ENCODE measurements around the gene KXD1. TPM values are rescaled to one million over a fixed set of nuclear protein-coding genes. Genes with fewer than 3 reads are reported as not detected.

The KXD1 gene
- total and polyA plus RNA-seq, 2 donors (not counting 1 experiment from before 2014, with no cell fraction given) = 90.0 to 166 TPM

GRCh38 chr19:18543814-18544475, 13.7 kb upstream of the KXD1 start:
- H3K9me3 ChIP-seq (ENCODE audit: control extremely low read depth in 1 of 3, control insufficient read depth in 2 of 3, insufficient read depth in 1 of 3, low read length in 2 of 3) = no peaks in the 10 kb centered on the region
- DNase-seq (peak; percentile 79), ATAC-seq (ENCODE audit: low read depth) (peak; percentile 51)
- H3K9me3 Mint-ChIP-seq (ENCODE audit: insufficient read depth) = no peaks in the 10 kb centered on the region
- H3K4me1 Mint-ChIP-seq = peaks cover 20% of the 10 kb centered on the region
- H3K4me2 ChIP-seq (replicated peaks; ENCODE audit: low read depth, low read length, poor library complexity, severe bottlenecking) = peak overlapping the region; percentile 91
- no peaks in the 10 kb centered on the region for H3K27me3 ChIP-seq (replicated peaks in 1 of 4; ENCODE audit: control extremely low read depth in 1 of 4, control insufficient read depth in 3 of 4, insufficient read depth in 4 of 4, low read length in 3 of 4)
- H3K27me3 Mint-ChIP-seq = no peaks in the 10 kb centered on the region
- H3K79me2 ChIP-seq (ENCODE audit: control insufficient read depth, insufficient read depth, low read length) = peaks cover 20% of the 10 kb centered on the region
- TF ChIP-seq EZH2 (IDR thresholded peaks at IDR 0.05; ENCODE audit: borderline replicate concordance, insufficient read depth, low read depth, low read length, poor library complexity, severe bottlenecking) = no peak
- TF ChIP-seq CTCF (IDR thresholded peaks at IDR 0.05) = no peak
- H3K4me1 ChIP-seq (ENCODE audit: control insufficient read depth in 2 of 2, insufficient read depth in 2 of 2, low read length in 2 of 2) = peaks cover 14 to 20% of the 10 kb centered on the region in 2 donors
- H3K27ac Mint-ChIP-seq = peak overlapping the region; percentile 96
- POLR2A ChIA-PET = interaction anchor here (0.7 to 3.4 kb wide), 4 partner anchors 12 to 319 kb away, joined by 3 to 32 read pairs (median 12); partner anchors contain the start of genes ELL and KXD1
- peak overlapping the region; percentile 69 for H3K9ac ChIP-seq (ENCODE audit: low read length)
- CTCF ChIA-PET = interaction anchor here (0.5 to 2.0 kb wide), 7 partner anchors 13 to 623 kb away, joined by 3 to 11 read pairs (median 4); partner anchors contain the start of genes KXD1 and REX1BD
- no peaks in the 10 kb centered on the region for H4K20me1 ChIP-seq (ENCODE audit: control insufficient read depth, insufficient read depth, low read length, poor library complexity, severe bottlenecking)
- peak overlapping the region; percentile 51 to 54 for H3K27ac ChIP-seq (ENCODE audit: low read length in 2 of 2)
- intact Hi-C loops (cut with micrococcal nuclease) = loop anchor here (1.0 to 5.0 kb wide), 4 partner anchors 13 to 43 kb away; partner anchors contain the start of genes ELL, KXD1, REX1BD and UBA52
- H2AFZ ChIP-seq (ENCODE audit: insufficient read depth, low read depth, low read length, poor library complexity, severe bottlenecking) = peak overlapping the region; percentile 83
- peak overlapping the region; percentile 42 to 73 (median 67) for H3K4me3 ChIP-seq (ENCODE audit: control extremely low read depth in 1 of 5, extremely low read depth in 1 of 5, insufficient read depth in 1 of 5, low read depth in 2 of 5, low read length in 4 of 5)
- H3K36me3 ChIP-seq (replicated peaks in 1 of 2; ENCODE audit: control extremely low read depth in 1 of 2, control insufficient read depth in 1 of 2, extremely low read depth in 1 of 2, insufficient read depth in 2 of 2, low read length in 1 of 2) = peaks cover 0 to 19% of the 10 kb centered on the region in 2 experiments
- 0% methylated on average over 8 of the region's 12 CpGs for WGBS (ENCODE audit: insufficient coverage)
- peak overlapping the region; percentile 96 for H3K4me3 Mint-ChIP-seq

- Mint-ChIP-seq H3K27ac (no peak overlapping the region), H3K4me1 (no peaks in the 10 kb centered on the region), H3K4me3 (no peak overlapping the region), H3K27me3 (no peaks in the 10 kb centered on the region), H3K9me3 (ENCODE audit: insufficient read depth) (no peaks in the 10 kb centered on the region)
- no peak for DNase-seq
- POLR2A ChIA-PET = interaction anchor here (0.6 kb wide), 1 partner anchor 10 kb away, joined by 4 read pairs; no protein-coding TSS in a partner anchor
- Histone ChIP-seq H4K20me1 (ENCODE audit: control insufficient read depth, insufficient read depth, low read length, poor library complexity, severe bottlenecking) (no peaks in the 10 kb centered on the region), H3K4me3 (ENCODE audit: control extremely low read depth in 1 of 5, extremely low read depth in 1 of 5, insufficient read depth in 1 of 5, low read depth in 2 of 5, low read length in 4 of 5) (no peak overlapping the region), H3K27ac (ENCODE audit: low read length in 2 of 2) (no peak overlapping the region), H3K9ac (ENCODE audit: low read length) (no peak overlapping the region), H3K79me2 (ENCODE audit: control insufficient read depth, insufficient read depth, low read length) (no peaks in the 10 kb centered on the region), H3K4me1 (ENCODE audit: control insufficient read depth in 2 of 2, insufficient read depth in 2 of 2, low read length in 2 of 2) (no peaks in the 10 kb centered on the region), H3K4me2 (replicated peaks; ENCODE audit: low read depth, low read length, poor library complexity, severe bottlenecking) (no peak overlapping the region), H3K9me3 (ENCODE audit: control extremely low read depth in 1 of 3, control insufficient read depth in 2 of 3, insufficient read depth in 1 of 3, low read length in 2 of 3) (no peaks in the 10 kb centered on the region), H3K27me3 (replicated peaks in 1 of 4; ENCODE audit: control extremely low read depth in 1 of 4, control insufficient read depth in 3 of 4, insufficient read depth in 4 of 4, low read length in 3 of 4) (no peaks in the 10 kb centered on the region), H3K36me3 (replicated peaks in 1 of 2; ENCODE audit: control extremely low read depth in 1 of 2, control insufficient read depth in 1 of 2, extremely low read depth in 1 of 2, insufficient read depth in 2 of 2, low read length in 1 of 2) (no peaks in the 10 kb centered on the region), H2AFZ (ENCODE audit: insufficient read depth, low read depth, low read length, poor library complexity, severe bottlenecking) (no peak overlapping the region)
- no peak for TF ChIP-seq CTCF (IDR thresholded peaks at IDR 0.05)
- TF ChIP-seq EZH2 (IDR thresholded peaks at IDR 0.05; ENCODE audit: borderline replicate concordance, insufficient read depth, low read depth, low read length, poor library complexity, severe bottlenecking) = no peak
- WGBS (ENCODE audit: insufficient coverage) = 83% methylated on average over 3 of the region's 6 CpGs
- intact Hi-C loops (cut with micrococcal nuclease) = no loop called here
- ATAC-seq (ENCODE audit: low read depth) = no peak
- CTCF ChIA-PET = interaction anchor here (0.9 kb wide), 1 partner anchor 20 kb away, joined by 3 read pairs; the partner anchor contains the start of gene UBA52
Measured at GRCh38 chr19:18551631-18552030, 6.0 kb upstream of the KXD1 start.

Data from B cell (primary cell).